HEK293 (cell line): ENCODE measurements around the gene CNFN.

ENCODE experiments used
- BCL11A ChIP-seq: fragments of 450-650 bp; formaldehyde crosslinking; IDR thresholded peaks from 2 replicates; pipeline ENCODE4 v1.5.1; 2016; ENCODE audit warnings: low read depth, missing biosample characterization, missing genetic modification characterization
- GLIS1 ChIP-seq: fragments of 450-650 bp; formaldehyde crosslinking; IDR thresholded peaks from 2 replicates; pipeline ENCODE4 v1.5.1; 2016; ENCODE audit warnings: missing biosample characterization, missing genetic modification characterization
- KLF16 ChIP-seq: fragments of 450-650 bp; formaldehyde crosslinking; IDR thresholded peaks from 2 replicates; pipeline ENCODE4 v1.5.1; 2017; ENCODE audit warnings: missing biosample characterization, missing genetic modification characterization
- MYNN ChIP-seq: fragments of 450-650 bp; formaldehyde crosslinking; IDR thresholded peaks from 2 replicates; pipeline ENCODE4 v1.5.1; 2016; ENCODE audit warnings: missing biosample characterization, missing genetic modification characterization, borderline replicate concordance
- OVOL3 ChIP-seq: fragments of 450-650 bp; formaldehyde crosslinking; IDR thresholded peaks from 2 replicates; pipeline ENCODE4 v1.5.1; 2016; ENCODE audit warnings: missing biosample characterization, missing genetic modification characterization
- PATZ1 ChIP-seq: fragments of 450-650 bp; formaldehyde crosslinking; IDR thresholded peaks from 2 replicates; pipeline ENCODE4 v1.5.1; 2016; ENCODE audit warnings: missing biosample characterization, missing genetic modification characterization
- SP3 ChIP-seq: fragments of 450-650 bp; formaldehyde crosslinking; IDR thresholded peaks from 2 replicates; pipeline ENCODE4 v1.5.1; 2016; ENCODE audit warnings: missing biosample characterization, missing genetic modification characterization
- ZBTB21 ChIP-seq: fragments of 450-650 bp; formaldehyde crosslinking; IDR thresholded peaks from 2 replicates; pipeline ENCODE4 v1.5.1; 2017; ENCODE audit warnings: missing biosample characterization, missing genetic modification characterization
- ZBTB8A ChIP-seq: fragments of 450-650 bp; formaldehyde crosslinking; IDR thresholded peaks from 2 replicates; pipeline ENCODE4 v1.5.1; 2016; ENCODE audit warnings: missing biosample characterization, missing genetic modification characterization
- ZNF157 ChIP-seq: fragments of 450-650 bp; formaldehyde crosslinking; IDR thresholded peaks from 2 replicates; pipeline ENCODE4 v1.5.1; 2016; ENCODE audit warnings: missing biosample characterization, missing genetic modification characterization
- ZNF175 ChIP-seq: fragments of 450-650 bp; formaldehyde crosslinking; IDR thresholded peaks from 2 replicates; pipeline ENCODE4 v1.5.1; 2016; ENCODE audit warnings: missing biosample characterization, missing genetic modification characterization
- ZNF18 ChIP-seq: fragments of 450-650 bp; formaldehyde crosslinking; IDR thresholded peaks from 2 replicates; pipeline ENCODE4 v1.5.1; 2016; ENCODE audit warnings: missing biosample characterization, missing genetic modification characterization
- ZNF184 ChIP-seq: fragments of 450-650 bp; IDR thresholded peaks from 2 replicates; pipeline ENCODE4 v1.5.1; 2018; ENCODE audit warnings: missing biosample characterization, mild to moderate bottlenecking, missing genetic modification characterization
- ZNF239 ChIP-seq: fragments of 450-650 bp; formaldehyde crosslinking; IDR thresholded peaks from 2 replicates; pipeline ENCODE4 v1.5.1; 2016; ENCODE audit warnings: missing biosample characterization, missing genetic modification characterization
- ZNF280C ChIP-seq: fragments of 450-650 bp; formaldehyde crosslinking; IDR thresholded peaks from 2 replicates; pipeline ENCODE4 v1.5.1; 2016; ENCODE audit warnings: missing biosample characterization, missing genetic modification characterization
- ZNF324 ChIP-seq: fragments of 450-650 bp; formaldehyde crosslinking; IDR thresholded peaks from 2 replicates; pipeline ENCODE4 v1.5.1; 2016; ENCODE audit warnings: missing biosample characterization, missing genetic modification characterization
- ZNF433 ChIP-seq: fragments of 450-650 bp; formaldehyde crosslinking; IDR thresholded peaks from 2 replicates; pipeline ENCODE4 v1.5.1; 2016; ENCODE audit warnings: missing biosample characterization, missing genetic modification characterization, low read depth
- ZNF501 ChIP-seq: fragments of 450-650 bp; formaldehyde crosslinking; IDR thresholded peaks from 2 replicates; pipeline ENCODE4 v1.5.1; 2016; ENCODE audit warnings: missing biosample characterization, missing genetic modification characterization
- ZNF549 ChIP-seq: fragments of 450-650 bp; IDR thresholded peaks from 2 replicates; pipeline ENCODE4 v1.5.1; 2018; ENCODE audit warnings: missing biosample characterization, missing genetic modification characterization, mild to moderate bottlenecking, inconsistent platforms, moderate library complexity
- ZNF555 ChIP-seq: fragments of 450-650 bp; formaldehyde crosslinking; conservative IDR thresholded peaks from 2 replicates; pipeline ENCODE4 v1.5.1; 2017; ENCODE audit warnings: missing biosample characterization, mild to moderate bottlenecking, missing genetic modification characterization, inconsistent platforms
- ZNF560 ChIP-seq: fragments of 450-650 bp; formaldehyde crosslinking; IDR thresholded peaks from 2 replicates; pipeline ENCODE4 v1.5.1; 2017; ENCODE audit warnings: missing biosample characterization, missing genetic modification characterization, borderline replicate concordance
- ZNF776 ChIP-seq: fragments of 450-650 bp; formaldehyde crosslinking; IDR thresholded peaks from 2 replicates; pipeline ENCODE4 v1.5.0; 2017; ENCODE audit warnings: missing biosample characterization, missing genetic modification characterization, borderline replicate concordance
- TF ChIP-seq, protein P1 (sequence below): fragments of 450-650 bp; formaldehyde crosslinking; conservative IDR thresholded peaks from 2 replicates; pipeline ENCODE4 v1.5.1; 2016; ENCODE audit warnings: low read depth, missing biosample characterization, missing genetic modification characterization
- TF ChIP-seq, protein P2 (sequence below): fragments of 450-650 bp; formaldehyde crosslinking; IDR thresholded peaks from 2 replicates; pipeline ENCODE4 v1.5.1; 2016; ENCODE audit warnings: missing biosample characterization, missing genetic modification characterization, borderline replicate concordance
- TF ChIP-seq, protein P3 (sequence below): sonication (generic); formaldehyde crosslinking; IDR thresholded peaks from 2 replicates; pipeline ENCODE4 v1.8.1; 2022; ENCODE audit warnings: mild to moderate bottlenecking, moderate library complexity, missing genetic modification reagents

The CNFN gene

DNA sequence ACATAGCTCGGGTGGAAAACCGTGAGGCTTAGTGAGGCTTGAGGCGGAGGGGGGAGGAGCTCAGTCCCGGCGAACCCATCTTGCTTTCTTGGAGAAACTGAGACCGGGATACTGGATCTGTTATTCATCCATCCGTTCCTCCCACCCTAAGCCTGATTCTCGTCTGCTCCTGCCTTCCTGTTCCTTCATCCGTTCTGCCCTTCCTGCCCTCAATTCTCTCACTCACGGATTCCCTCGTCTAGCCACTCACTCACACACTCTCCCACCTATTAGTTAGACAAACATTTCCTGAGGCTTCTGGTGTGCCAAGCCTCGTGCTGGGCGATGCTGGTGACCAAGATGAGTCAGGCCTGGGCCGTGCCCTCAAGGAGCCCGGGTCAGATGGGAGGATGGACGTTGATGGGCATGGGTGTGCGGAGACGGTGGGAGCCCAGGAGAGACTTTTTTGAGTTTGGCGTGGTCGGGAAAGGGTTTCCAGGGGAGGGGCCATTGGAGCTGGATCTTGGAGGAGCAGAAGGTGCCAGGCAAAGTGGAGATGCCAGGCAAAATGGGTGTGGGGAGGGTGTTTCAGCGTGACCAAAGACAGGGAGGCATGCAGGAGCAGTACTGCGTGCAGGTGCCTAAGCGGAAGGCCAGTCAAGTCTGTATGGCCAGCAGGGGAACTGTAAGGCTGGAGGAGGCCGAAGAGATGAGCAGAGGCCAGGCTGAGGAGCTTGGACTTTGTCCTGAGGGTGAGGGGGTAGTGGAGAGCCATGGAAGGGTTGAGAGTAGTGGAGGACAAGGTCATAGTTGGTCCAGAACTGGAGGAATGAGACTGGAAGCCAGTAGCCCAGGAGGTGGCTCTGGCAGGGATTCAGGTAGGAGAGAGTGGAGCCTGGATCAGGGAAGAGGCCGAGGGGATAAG lies 7.4 kb upstream of the CNFN start (continued):
- TF ChIP-seq, protein P1, sequence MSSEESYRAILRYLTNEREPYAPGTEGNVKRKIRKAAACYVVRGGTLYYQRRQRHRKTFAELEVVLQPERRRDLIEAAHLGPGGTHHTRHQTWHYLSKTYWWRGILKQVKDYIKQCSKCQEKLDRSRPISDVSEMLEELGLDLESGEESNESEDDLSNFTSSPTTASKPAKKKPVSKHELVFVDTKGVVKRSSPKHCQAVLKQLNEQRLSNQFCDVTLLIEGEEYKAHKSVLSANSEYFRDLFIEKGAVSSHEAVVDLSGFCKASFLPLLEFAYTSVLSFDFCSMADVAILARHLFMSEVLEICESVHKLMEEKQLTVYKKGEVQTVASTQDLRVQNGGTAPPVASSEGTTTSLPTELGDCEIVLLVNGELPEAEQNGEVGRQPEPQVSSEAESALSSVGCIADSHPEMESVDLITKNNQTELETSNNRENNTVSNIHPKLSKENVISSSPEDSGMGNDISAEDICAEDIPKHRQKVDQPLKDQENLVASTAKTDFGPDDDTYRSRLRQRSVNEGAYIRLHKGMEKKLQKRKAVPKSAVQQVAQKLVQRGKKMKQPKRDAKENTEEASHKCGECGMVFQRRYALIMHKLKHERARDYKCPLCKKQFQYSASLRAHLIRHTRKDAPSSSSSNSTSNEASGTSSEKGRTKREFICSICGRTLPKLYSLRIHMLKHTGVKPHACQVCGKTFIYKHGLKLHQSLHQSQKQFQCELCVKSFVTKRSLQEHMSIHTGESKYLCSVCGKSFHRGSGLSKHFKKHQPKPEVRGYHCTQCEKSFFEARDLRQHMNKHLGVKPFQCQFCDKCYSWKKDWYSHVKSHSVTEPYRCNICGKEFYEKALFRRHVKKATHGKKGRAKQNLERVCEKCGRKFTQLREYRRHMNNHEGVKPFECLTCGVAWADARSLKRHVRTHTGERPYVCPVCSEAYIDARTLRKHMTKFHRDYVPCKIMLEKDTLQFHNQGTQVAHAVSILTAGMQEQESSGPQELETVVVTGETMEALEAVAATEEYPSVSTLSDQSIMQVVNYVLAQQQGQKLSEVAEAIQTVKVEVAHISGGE = no peak
- TF ChIP-seq KLF16 (tag by site-specific recombination) (peak; percentile 75), ZNF175 (no peak), PATZ1 (no peak), ZNF560 (tag by site-specific recombination) (no peak), BCL11A (tag by site-specific recombination) (no peak), ZNF433 (no peak), ZNF280C (tag by site-specific recombination) (no peak), ZBTB8A (no peak), GLIS1 (no peak), ZNF184 (tag by site-specific recombination) (no peak), ZBTB21 (tag by site-specific recombination) (no peak), MYNN (tag by site-specific recombination) (no peak), ZNF549 (tag by site-specific recombination) (no peak), ZNF501 (peak; percentile 66), OVOL3 (peak; percentile 67; the same call in 1 of the 2 replicates), ZNF239 (peak; percentile 60; the same call in 1 of the 2 replicates), ZNF555 (tag by site-specific recombination) (no peak), ZNF324 (tag by site-specific recombination) (peak; percentile 20; the same call in 1 of the 2 replicates), ZNF157 (tag by site-specific recombination) (peak; percentile 23; the same call in 1 of the 2 replicates), SP3 (tag by site-specific recombination) (no peak), ZNF776 (tag by site-specific recombination) (no peak), ZNF18 (tag by site-specific recombination) (no peak)
- TF ChIP-seq, protein P2, sequence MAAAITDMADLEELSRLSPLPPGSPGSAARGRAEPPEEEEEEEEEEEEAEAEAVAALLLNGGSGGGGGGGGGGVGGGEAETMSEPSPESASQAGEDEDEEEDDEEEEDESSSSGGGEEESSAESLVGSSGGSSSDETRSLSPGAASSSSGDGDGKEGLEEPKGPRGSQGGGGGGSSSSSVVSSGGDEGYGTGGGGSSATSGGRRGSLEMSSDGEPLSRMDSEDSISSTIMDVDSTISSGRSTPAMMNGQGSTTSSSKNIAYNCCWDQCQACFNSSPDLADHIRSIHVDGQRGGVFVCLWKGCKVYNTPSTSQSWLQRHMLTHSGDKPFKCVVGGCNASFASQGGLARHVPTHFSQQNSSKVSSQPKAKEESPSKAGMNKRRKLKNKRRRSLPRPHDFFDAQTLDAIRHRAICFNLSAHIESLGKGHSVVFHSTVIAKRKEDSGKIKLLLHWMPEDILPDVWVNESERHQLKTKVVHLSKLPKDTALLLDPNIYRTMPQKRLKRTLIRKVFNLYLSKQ (tag by site-specific recombination) = no peak
- TF ChIP-seq, protein P3, sequence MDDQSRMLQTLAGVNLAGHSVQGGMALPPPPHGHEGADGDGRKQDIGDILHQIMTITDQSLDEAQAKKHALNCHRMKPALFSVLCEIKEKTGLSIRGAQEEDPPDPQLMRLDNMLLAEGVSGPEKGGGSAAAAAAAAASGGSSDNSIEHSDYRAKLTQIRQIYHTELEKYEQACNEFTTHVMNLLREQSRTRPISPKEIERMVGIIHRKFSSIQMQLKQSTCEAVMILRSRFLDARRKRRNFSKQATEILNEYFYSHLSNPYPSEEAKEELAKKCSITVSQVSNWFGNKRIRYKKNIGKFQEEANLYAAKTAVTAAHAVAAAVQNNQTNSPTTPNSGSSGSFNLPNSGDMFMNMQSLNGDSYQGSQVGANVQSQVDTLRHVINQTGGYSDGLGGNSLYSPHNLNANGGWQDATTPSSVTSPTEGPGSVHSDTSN (CRISPR knock-in tag) = no peak
